ENCODE data around the gene TMX4.

TMX4 gene

GRCh38 chr20:8043687-8044282 lies 24.2 kb upstream of the TMX4 start:
- no peak overlapping the region for H2AFZ ChIP-seq (ENCODE audit: low read depth)
- H3K4me3 ChIP-seq (IDR thresholded peaks at IDR 0.05; ENCODE audit: insufficient read depth, low read depth, low read length): no peak overlapping the region
- H4K20me1 ChIP-seq (ENCODE audit: insufficient read depth): no peaks in the 10 kb centered on the region
- peak; percentile 61; the same call in 1 of the 2 replicates for TF ChIP-seq CTCF (conservative IDR thresholded peaks at IDR 0.05; ENCODE audit: low read depth, low read length)
- H3K27me3 ChIP-seq (ENCODE audit: insufficient read depth, low read depth): no peaks in the 10 kb centered on the region
- no peak overlapping the region for H3K27ac ChIP-seq
- H3K79me2 ChIP-seq (ENCODE audit: insufficient read depth, low read depth): no peaks in the 10 kb centered on the region
- H3K4me1 ChIP-seq (ENCODE audit: low read depth, poor library complexity, severe bottlenecking): no peaks in the 10 kb centered on the region
- no peaks in the 10 kb centered on the region for H3K36me3 ChIP-seq (ENCODE audit: insufficient read depth)
- H3K9ac ChIP-seq: no peak overlapping the region
- no peak overlapping the region for H3K4me2 ChIP-seq

GRCh38 chr20:8039042-8039441 lies 19.5 kb upstream of the TMX4 start:
- no peak overlapping the region for H3K9ac ChIP-seq
- TF ChIP-seq CTCF (conservative IDR thresholded peaks at IDR 0.05; ENCODE audit: low read depth, low read length): no peak
- no peaks in the 10 kb centered on the region for H3K79me2 ChIP-seq (ENCODE audit: insufficient read depth, low read depth)
- no peaks in the 10 kb centered on the region for H3K36me3 ChIP-seq (ENCODE audit: insufficient read depth)
- no peak overlapping the region for H3K27ac ChIP-seq
- no peak overlapping the region for H2AFZ ChIP-seq (ENCODE audit: low read depth)
- no peak overlapping the region for H3K4me2 ChIP-seq
- no peak overlapping the region for H3K4me3 ChIP-seq (IDR thresholded peaks at IDR 0.05; ENCODE audit: insufficient read depth, low read depth, low read length)
- H3K27me3 ChIP-seq (ENCODE audit: insufficient read depth, low read depth): no peaks in the 10 kb centered on the region
- H3K4me1 ChIP-seq (ENCODE audit: low read depth, poor library complexity, severe bottlenecking): peaks cover 11% of the 10 kb centered on the region
- no peaks in the 10 kb centered on the region for H4K20me1 ChIP-seq (ENCODE audit: insufficient read depth)

GRCh38 chr20:8036771-8037170 lies 17.2 kb upstream of the TMX4 start:
- no peak overlapping the region for H3K27ac ChIP-seq
- no peak for TF ChIP-seq CTCF (conservative IDR thresholded peaks at IDR 0.05; ENCODE audit: low read depth, low read length)
- H3K4me3 ChIP-seq (IDR thresholded peaks at IDR 0.05; ENCODE audit: insufficient read depth, low read depth, low read length): no peak overlapping the region
- no peaks in the 10 kb centered on the region for H4K20me1 ChIP-seq (ENCODE audit: insufficient read depth)
- no peaks in the 10 kb centered on the region for H3K36me3 ChIP-seq (ENCODE audit: insufficient read depth)
- no peaks in the 10 kb centered on the region for H3K27me3 ChIP-seq (ENCODE audit: insufficient read depth, low read depth)
- H2AFZ ChIP-seq (ENCODE audit: low read depth): no peak overlapping the region
- no peak overlapping the region for H3K4me2 ChIP-seq
- H3K79me2 ChIP-seq (ENCODE audit: insufficient read depth, low read depth): no peaks in the 10 kb centered on the region
- no peak overlapping the region for H3K9ac ChIP-seq
- H3K4me1 ChIP-seq (ENCODE audit: low read depth, poor library complexity, severe bottlenecking): peaks cover 11% of the 10 kb centered on the region

- Histone ChIP-seq H3K4me2 (no peak overlapping the region), H2AFZ (ENCODE audit: low read depth) (no peak overlapping the region), H3K4me1 (ENCODE audit: low read depth, poor library complexity, severe bottlenecking) (peaks cover 11% of the 10 kb centered on the region), H3K27ac (no peak overlapping the region), H3K9ac (no peak overlapping the region), H3K4me3 (IDR thresholded peaks at IDR 0.05; ENCODE audit: insufficient read depth, low read depth, low read length) (no peak overlapping the region), H3K79me2 (ENCODE audit: insufficient read depth, low read depth) (no peaks in the 10 kb centered on the region), H3K36me3 (ENCODE audit: insufficient read depth) (no peaks in the 10 kb centered on the region), H3K27me3 (ENCODE audit: insufficient read depth, low read depth) (no peaks in the 10 kb centered on the region), H4K20me1 (ENCODE audit: insufficient read depth) (no peaks in the 10 kb centered on the region)
- TF ChIP-seq CTCF (conservative IDR thresholded peaks at IDR 0.05; ENCODE audit: low read depth, low read length): no peak
Observed at GRCh38 chr20:8033151-8033841, 13.7 kb upstream of the TMX4 start.
